NCI-H2196 treated with DMSO at 0.1 percent for 48 hours (cell line): ENCODE data around the gene SPATS2.

Experiments
- DNase-seq: peaks from one replicate; lab custom pipeline; 2025; ENCODE audit not compliant: unreplicated experiment; lab: John Stamatoyannopoulos, UW

SPATS2 gene

GRCh38 chr12:49461221-49461620 is 94.0 kb downstream of the SPATS2 start:
- DNase-seq, result no peak

- DNase-seq, result no peak
These were observed 95.0 kb downstream of the SPATS2 start for GRCh38 chr12:49462083-49462744.

GRCh38 chr12:49465132-49465531 is 97.9 kb downstream of the SPATS2 start:
- no peak for DNase-seq

- no peak for DNase-seq
These were observed 103.7 kb downstream of the SPATS2 start for GRCh38 chr12:49470986-49471385.

- DNase-seq, result no peak
These were observed 104.3 kb downstream of the SPATS2 start for GRCh38 chr12:49471557-49471956.

GRCh38 chr12:49476091-49476490 is 108.8 kb downstream of the SPATS2 start:
- no peak for DNase-seq

- DNase-seq, result no peak
These were observed 111.8 kb downstream of the SPATS2 start for GRCh38 chr12:49478949-49479664.

- DNase-seq, result peak; percentile 40
These were observed 115.1 kb downstream of the SPATS2 start for GRCh38 chr12:49482095-49483051.

- DNase-seq, result no peak
These were observed 116.4 kb downstream of the SPATS2 start for GRCh38 chr12:49483619-49484018.

GRCh38 chr12:49487605-49488004 is 120.3 kb downstream of the SPATS2 start:
- no peak for DNase-seq

GRCh38 chr12:49489154-49489553 is 121.9 kb downstream of the SPATS2 start:
- DNase-seq, result no peak

- DNase-seq, result no peak
These were observed 122.5 kb downstream of the SPATS2 start for GRCh38 chr12:49489720-49490119.

- no peak for DNase-seq
These were observed 124.6 kb downstream of the SPATS2 start for GRCh38 chr12:49491823-49492222.

- no peak for DNase-seq
These were observed 126.6 kb downstream of the SPATS2 start for GRCh38 chr12:49493900-49494299.

GRCh38 chr12:49496417-49497360 is 129.4 kb downstream of the SPATS2 start:
- no peak for DNase-seq

- DNase-seq, result no peak
These were observed 134.6 kb downstream of the SPATS2 start for GRCh38 chr12:49501895-49502294.

- no peak for DNase-seq
These were observed 135.3 kb downstream of the SPATS2 start for GRCh38 chr12:49502590-49502989.

- no peak for DNase-seq
These were observed 136.5 kb downstream of the SPATS2 start for GRCh38 chr12:49503674-49504180.

GRCh38 chr12:49505672-49506071 is 138.4 kb downstream of the SPATS2 start:
- no peak for DNase-seq

- DNase-seq, result no peak
These were observed 139.9 kb downstream of the SPATS2 start for GRCh38 chr12:49507139-49507538.
